SU-DHL-6 (cell line): ENCODE data around the gene ATG14.

Experiments used
- H2AFZ ChIP-seq: fragments of 200-600 bp; sonication (generic); 2 replicates; pipeline ENCODE4 v1.6.1; 2014; ENCODE audit warnings: low read depth, mild to moderate bottlenecking, moderate library complexity, mixed read lengths, antibody characterized with exemption, low read length; ENCODE audit not compliant: severe bottlenecking
- H3F3A ChIP-seq: fragments of 200-600 bp; shearing (Covaris generic); 2 replicates; pipeline ENCODE4 v1.6.0; 2016; ENCODE audit warnings: antibody characterized with exemption, mild to moderate bottlenecking; ENCODE audit not compliant: insufficient read depth
- H3K27ac ChIP-seq: fragments of 200-600 bp; sonication (generic); 2 replicates; pipeline ENCODE4 v1.5.1; 2016; ENCODE audit warnings: low read depth, mild to moderate bottlenecking, low read length, moderate library complexity, mixed read lengths
- H3K27me3 ChIP-seq: fragments of 200-600 bp; sonication (generic), shearing (Covaris generic); 2 replicates; pipeline ENCODE4 v1.6.0; 2014; ENCODE audit warnings: mild to moderate bottlenecking, low read length
- H3K36me3 ChIP-seq: fragments of 200-600 bp; sonication (generic); 2 replicates; pipeline ENCODE4 v1.6.1; 2014; ENCODE audit warnings: mild to moderate bottlenecking, low read length, mixed read lengths
- H3K4me2 ChIP-seq: fragments of 300-600, 200-600 bp; shearing (Covaris generic), sonication (generic); 2 replicates; pipeline ENCODE4 v1.6.0; 2014; ENCODE audit warnings: low read length, low read depth, mild to moderate bottlenecking; ENCODE audit not compliant: poor library complexity, severe bottlenecking
- H3K4me3 ChIP-seq: fragments of 200-600 bp; sonication (generic); 2 replicates; pipeline ENCODE4 v1.5.1; 2014; ENCODE audit warnings: antibody characterized with exemption, low read length, mild to moderate bottlenecking, mixed read lengths; ENCODE audit not compliant: insufficient read depth, poor library complexity, severe bottlenecking
- H3K79me2 ChIP-seq: fragments of 200-600 bp; sonication (generic); 2 replicates; pipeline ENCODE4 v1.6.1; 2014; ENCODE audit warnings: mild to moderate bottlenecking, low read length, moderate library complexity; ENCODE audit not compliant: insufficient read depth
- H3K9ac ChIP-seq: fragments of 200-600 bp; sonication (generic); 2 replicates; pipeline ENCODE4 v1.7.0; 2014; ENCODE audit warnings: mild to moderate bottlenecking, low read length
- H3K9me2 ChIP-seq: fragments of 200-600 bp; sonication (generic); replicated peaks from 2 replicates; pipeline ENCODE4 v1.6.1; 2014; ENCODE audit warnings: low read length; ENCODE audit not compliant: insufficient read depth
- H3K9me3 ChIP-seq: fragments of 200-600 bp; sonication (generic); 2 replicates; pipeline ENCODE4 v1.6.1; 2014; ENCODE audit warnings: low read length, mixed read lengths; ENCODE audit not compliant: insufficient read depth
- H4K20me1 ChIP-seq: fragments of 200-600 bp; sonication (generic); 2 replicates; pipeline ENCODE4 v1.6.1; 2014; ENCODE audit warnings: low read depth, mild to moderate bottlenecking, antibody characterized with exemption, low read length, moderate library complexity, mixed read lengths
- EZH2phosphoT487 ChIP-seq: fragments of 200-600 bp; sonication (generic), shearing (Covaris generic); conservative IDR thresholded peaks from 2 replicates; pipeline ENCODE4 v1.6.1; 2018; ENCODE audit warnings: mild to moderate bottlenecking, antibody characterized with exemption, low read length, moderate library complexity, mixed read lengths
- TF ChIP-seq, protein P1 (sequence below): fragments of 200-600 bp; sonication (generic); IDR thresholded peaks from one replicate; pipeline ENCODE4 v1.5.1; 2017; ENCODE audit warnings: antibody characterized with exemption, mild to moderate bottlenecking, low read length, moderate library complexity; ENCODE audit not compliant: insufficient read depth, poor library complexity, severe bottlenecking

Gene ATG14

GRCh38 chr14:55399183-55399582, 12.4 kb downstream of the ATG14 start:
- Histone ChIP-seq H3K9me2 (no peaks in the 10 kb centered on the region), H3F3A (no peaks in the 10 kb centered on the region), H3K4me2 (no peak overlapping the region), H3K36me3 (no peaks in the 10 kb centered on the region), H3K27ac (no peak overlapping the region), H3K79me2 (no peaks in the 10 kb centered on the region; the same call in 1 of the 2 replicates), H3K9me3 (no peaks in the 10 kb centered on the region), H3K4me3 (no peak overlapping the region), H4K20me1 (no peaks in the 10 kb centered on the region), H2AFZ (no peak overlapping the region), H3K9ac (no peak overlapping the region), H3K27me3 (no peaks in the 10 kb centered on the region)
- TF ChIP-seq EZH2phosphoT487 = no peak
- TF ChIP-seq, protein P1, sequence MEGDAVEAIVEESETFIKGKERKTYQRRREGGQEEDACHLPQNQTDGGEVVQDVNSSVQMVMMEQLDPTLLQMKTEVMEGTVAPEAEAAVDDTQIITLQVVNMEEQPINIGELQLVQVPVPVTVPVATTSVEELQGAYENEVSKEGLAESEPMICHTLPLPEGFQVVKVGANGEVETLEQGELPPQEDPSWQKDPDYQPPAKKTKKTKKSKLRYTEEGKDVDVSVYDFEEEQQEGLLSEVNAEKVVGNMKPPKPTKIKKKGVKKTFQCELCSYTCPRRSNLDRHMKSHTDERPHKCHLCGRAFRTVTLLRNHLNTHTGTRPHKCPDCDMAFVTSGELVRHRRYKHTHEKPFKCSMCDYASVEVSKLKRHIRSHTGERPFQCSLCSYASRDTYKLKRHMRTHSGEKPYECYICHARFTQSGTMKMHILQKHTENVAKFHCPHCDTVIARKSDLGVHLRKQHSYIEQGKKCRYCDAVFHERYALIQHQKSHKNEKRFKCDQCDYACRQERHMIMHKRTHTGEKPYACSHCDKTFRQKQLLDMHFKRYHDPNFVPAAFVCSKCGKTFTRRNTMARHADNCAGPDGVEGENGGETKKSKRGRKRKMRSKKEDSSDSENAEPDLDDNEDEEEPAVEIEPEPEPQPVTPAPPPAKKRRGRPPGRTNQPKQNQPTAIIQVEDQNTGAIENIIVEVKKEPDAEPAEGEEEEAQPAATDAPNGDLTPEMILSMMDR = no peak

GRCh38 chr14:55398679-55399078, 13.0 kb downstream of the ATG14 start:
- no peak overlapping the region for H3K27ac ChIP-seq
- no peaks in the 10 kb centered on the region for H4K20me1 ChIP-seq
- H3K79me2 ChIP-seq = no peaks in the 10 kb centered on the region; the same call in 1 of the 2 replicates

DNA sequence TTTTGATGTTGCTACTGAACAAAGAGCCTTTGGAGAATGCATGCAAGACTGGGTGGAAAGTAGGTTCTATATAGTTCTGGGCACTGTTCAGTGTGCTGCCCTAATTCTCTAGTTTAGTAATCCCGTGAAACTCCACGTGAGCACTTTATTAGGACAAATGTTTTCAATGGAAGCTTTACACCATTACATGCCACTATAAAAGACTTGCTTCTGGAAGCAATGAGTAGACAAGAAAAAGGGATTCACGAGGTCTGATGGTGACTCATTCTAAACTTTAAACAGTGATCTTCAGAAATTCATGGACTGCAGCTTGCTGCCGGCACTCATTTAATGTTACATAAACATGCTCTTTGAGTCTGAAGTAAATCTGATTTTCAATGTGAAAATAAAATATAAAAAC, 22.3 kb downstream of the ATG14 start:
- H3K4me2 ChIP-seq = no peak overlapping the region
- H3K9me2 ChIP-seq = no peaks in the 10 kb centered on the region
- no peak overlapping the region for H3K27ac ChIP-seq
- H3K36me3 ChIP-seq = no peaks in the 10 kb centered on the region
- H3K4me3 ChIP-seq = no peak overlapping the region
- H3K9me3 ChIP-seq = no peaks in the 10 kb centered on the region
- H3K27me3 ChIP-seq = no peaks in the 10 kb centered on the region
- no peak overlapping the region for H3K9ac ChIP-seq
- no peak for TF ChIP-seq EZH2phosphoT487
- TF ChIP-seq, protein P1 = no peak
- no peaks in the 10 kb centered on the region for H3K79me2 ChIP-seq
- no peaks in the 10 kb centered on the region for H3F3A ChIP-seq
- H4K20me1 ChIP-seq = no peaks in the 10 kb centered on the region
- H2AFZ ChIP-seq = no peak overlapping the region

More at GRCh38 chr14:55398679-55399078, 13.0 kb downstream of the ATG14 start:
- H2AFZ ChIP-seq = no peak overlapping the region
- H3K36me3 ChIP-seq = no peaks in the 10 kb centered on the region
- no peaks in the 10 kb centered on the region for H3K9me2 ChIP-seq
- H3K9me3 ChIP-seq = no peaks in the 10 kb centered on the region
- H3K4me3 ChIP-seq = no peak overlapping the region
- H3K9ac ChIP-seq = no peak overlapping the region
- H3F3A ChIP-seq = no peaks in the 10 kb centered on the region
- no peak for TF ChIP-seq EZH2phosphoT487
- TF ChIP-seq, protein P1 = no peak
- no peak overlapping the region for H3K4me2 ChIP-seq
- no peaks in the 10 kb centered on the region for H3K27me3 ChIP-seq

- TF ChIP-seq, protein P1 = no peak
- no peak for TF ChIP-seq EZH2phosphoT487
- Histone ChIP-seq H3K4me2 (no peak overlapping the region), H3F3A (no peaks in the 10 kb centered on the region), H3K27me3 (no peaks in the 10 kb centered on the region), H3K9me2 (no peaks in the 10 kb centered on the region), H4K20me1 (no peaks in the 10 kb centered on the region), H3K79me2 (no peaks in the 10 kb centered on the region), H3K4me3 (no peak overlapping the region), H3K9me3 (no peaks in the 10 kb centered on the region), H3K27ac (no peak overlapping the region), H2AFZ (no peak overlapping the region), H3K36me3 (no peaks in the 10 kb centered on the region), H3K9ac (no peak overlapping the region)
These were observed 23.5 kb downstream of the ATG14 start for GRCh38 chr14:55388160-55388559.
